NCI-H146 treated with DMSO at 0.1 percent for 48 hours (cell line): ENCODE data around the gene AKAP7.

Experiments
- DNase-seq: peaks from one replicate; lab custom pipeline; 2025; ENCODE audit not compliant: unreplicated experiment; lab: John Stamatoyannopoulos, UW

AKAP7 gene

GRCh38 chr6:131197716-131198115 lies 62.4 kb downstream of the AKAP7 start:
- DNase-seq: no peak

GRCh38 chr6:131199568-131200272 lies 64.5 kb downstream of the AKAP7 start:
- peak; percentile 17 for DNase-seq

GRCh38 chr6:131205481-131206244 lies 70.4 kb downstream of the AKAP7 start:
- DNase-seq: no peak

- DNase-seq: no peak
Observed at GRCh38 chr6:131206463-131207251, 71.4 kb downstream of the AKAP7 start.

GRCh38 chr6:131208787-131209186 lies 73.5 kb downstream of the AKAP7 start:
- DNase-seq: no peak

GRCh38 chr6:131210469-131210868 lies 75.2 kb downstream of the AKAP7 start:
- no peak for DNase-seq

GRCh38 chr6:131212024-131212423 lies 76.8 kb downstream of the AKAP7 start:
- no peak for DNase-seq

GRCh38 chr6:131212913-131213312 lies 77.6 kb downstream of the AKAP7 start:
- no peak for DNase-seq

GRCh38 chr6:131213501-131213990 lies 78.3 kb downstream of the AKAP7 start:
- DNase-seq: no peak

GRCh38 chr6:131215219-131215618 lies 80.0 kb downstream of the AKAP7 start:
- no peak for DNase-seq

GRCh38 chr6:131216246-131216645 lies 81.0 kb downstream of the AKAP7 start:
- no peak for DNase-seq

GRCh38 chr6:131222773-131223172 lies 87.5 kb downstream of the AKAP7 start:
- DNase-seq: no peak

GRCh38 chr6:131223416-131223815 lies 88.1 kb downstream of the AKAP7 start:
- no peak for DNase-seq

GRCh38 chr6:131225127-131225526 lies 89.9 kb downstream of the AKAP7 start:
- no peak for DNase-seq

- DNase-seq: peak; percentile 75
Observed at GRCh38 chr6:131225959-131226358, 90.7 kb downstream of the AKAP7 start.

- DNase-seq: peak; percentile 38
Observed at GRCh38 chr6:131226459-131227157, 91.3 kb downstream of the AKAP7 start.

GRCh38 chr6:131227158-131227543 lies 91.9 kb downstream of the AKAP7 start:
- no peak for DNase-seq

- DNase-seq: no peak
Observed at GRCh38 chr6:131231103-131231502, 95.8 kb downstream of the AKAP7 start.

GRCh38 chr6:131231891-131232290 lies 96.6 kb downstream of the AKAP7 start:
- DNase-seq: peak; percentile 33

GRCh38 chr6:131244942-131245341 lies 109.7 kb downstream of the AKAP7 start:
- no peak for DNase-seq

- DNase-seq: peak; percentile 87
Observed at GRCh38 chr6:131250122-131250521, 114.9 kb downstream of the AKAP7 start.
